Embryonic facial prominence (tissue), 1 donor: ENCODE results near the gene FAT2.
"Not testable (repeated sequence)": the region's sequence is repeated elsewhere in the genome, so short reads cannot be mapped to it uniquely, and the experiment has no call there.

ENCODE experiments used
- DNase-seq: peaks from one replicate; pipeline ENCODE4 v3.0.0-alpha.2; 2016; ENCODE audit errors: extremely low spot score

Gene FAT2

DNA sequence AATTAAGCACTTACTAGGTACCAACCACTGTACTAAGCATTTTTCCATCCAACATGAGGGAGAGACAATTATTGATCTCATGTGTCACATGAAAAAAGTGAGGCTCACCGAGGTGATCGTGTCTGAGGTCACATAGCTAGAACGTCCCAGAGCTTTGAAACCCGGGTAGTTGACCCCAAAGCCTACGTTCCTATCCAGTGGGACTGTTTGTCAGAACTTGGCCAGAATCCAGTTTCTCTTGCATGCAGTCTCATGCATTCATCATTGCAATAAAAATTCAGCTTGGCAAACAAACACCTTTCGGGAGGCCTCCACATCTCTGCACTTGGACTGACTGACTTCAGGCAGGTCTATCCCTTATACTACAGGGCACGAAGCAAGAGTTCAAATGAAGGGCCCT lies 23.4 kb upstream of the FAT2 start:
- no peak for DNase-seq

DNA sequence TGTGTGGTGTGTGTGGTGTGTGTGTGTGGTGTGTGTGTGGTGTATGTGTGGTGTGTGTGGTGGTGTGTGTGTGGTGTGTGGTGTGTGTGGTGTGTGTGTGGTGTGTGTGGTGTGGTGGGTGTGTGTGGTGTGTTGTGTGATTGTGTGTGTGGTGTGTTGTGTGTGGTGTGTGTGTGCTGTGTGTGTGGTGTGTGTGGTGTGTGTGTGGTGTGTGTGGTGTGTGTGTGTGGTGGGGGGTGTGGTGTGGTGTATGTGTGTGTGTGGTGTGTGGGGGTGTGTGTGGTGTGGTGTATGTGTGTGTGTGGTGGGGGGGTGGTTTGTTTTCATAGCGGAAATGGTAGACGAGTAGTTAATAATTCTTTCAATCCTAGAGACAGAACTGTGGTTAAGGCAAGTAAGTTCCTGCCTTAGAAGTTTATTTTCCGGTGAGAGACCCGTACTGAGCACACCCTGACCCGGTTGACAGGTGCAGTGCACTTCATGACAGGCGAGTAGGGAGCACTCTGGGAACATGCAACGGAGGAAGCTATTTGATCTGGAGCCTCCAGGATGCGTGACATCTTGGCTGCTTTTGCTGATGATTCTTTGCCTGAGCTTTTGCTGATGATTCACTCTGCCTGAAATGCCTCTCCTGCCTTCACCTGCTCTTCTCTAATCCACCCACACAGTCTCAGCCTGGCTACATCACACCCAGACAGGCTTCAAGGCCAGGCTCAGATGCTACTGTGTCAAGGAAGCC lies 21.7 kb upstream of the FAT2 start:
- no peak for DNase-seq

GRCh38 chr5:151611127-151611775 lies 20.1 kb upstream of the FAT2 start:
- no peak for DNase-seq

DNA sequence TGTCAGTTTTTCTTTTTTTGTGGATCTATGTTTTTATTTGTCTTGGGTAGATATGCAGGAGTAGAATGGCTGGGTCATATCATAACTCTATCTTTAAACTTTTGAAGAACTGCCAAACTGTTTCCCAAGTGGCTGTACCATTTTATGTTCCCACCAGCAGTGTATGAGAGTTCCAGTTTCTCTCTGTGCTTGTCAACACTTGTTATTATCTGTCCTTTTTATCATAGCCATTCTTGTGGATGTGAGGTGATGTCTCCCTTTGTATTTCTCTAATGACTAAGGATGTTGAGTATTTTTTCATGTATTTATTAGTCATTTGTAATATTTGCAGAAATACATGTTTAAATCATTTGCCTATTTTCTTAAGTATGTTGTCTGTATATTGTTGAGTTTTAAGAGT lies 17.4 kb upstream of the FAT2 start:
- DNase-seq = no peak

- DNase-seq = no peak
Measured at GRCh38 chr5:151607304-151607703, 16.2 kb upstream of the FAT2 start.

GRCh38 chr5:151605559-151605958 lies 14.4 kb upstream of the FAT2 start:
- DNase-seq = no peak

- DNase-seq = no peak
Measured at GRCh38 chr5:151602806-151603205, 11.7 kb upstream of the FAT2 start.

GRCh38 chr5:151601391-151601790 lies 10.3 kb upstream of the FAT2 start:
- DNase-seq = no peak

GRCh38 chr5:151600069-151600665 lies 9.0 kb upstream of the FAT2 start:
- no peak for DNase-seq

- no peak for DNase-seq
Measured at GRCh38 chr5:151598984-151599383, 7.9 kb upstream of the FAT2 start.

DNA sequence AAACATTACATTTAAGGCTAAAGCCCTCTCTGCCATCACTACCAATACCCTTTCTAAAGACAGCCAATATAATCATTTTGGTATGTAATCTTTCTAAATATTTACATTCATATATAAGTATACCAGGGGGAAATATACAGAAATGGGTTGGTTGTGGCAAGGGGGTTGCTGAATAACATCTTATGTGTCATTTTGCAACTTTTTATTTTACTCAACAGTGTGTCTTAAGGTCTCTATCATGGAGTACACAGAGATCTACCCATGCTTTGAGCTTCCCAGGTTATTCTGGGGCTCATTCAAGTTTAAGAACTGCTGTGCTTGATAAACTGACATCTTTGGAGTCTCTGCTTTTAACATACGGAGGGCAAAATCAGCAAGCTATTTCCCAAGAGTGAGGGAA lies 7.4 kb upstream of the FAT2 start:
- DNase-seq = no peak

DNA sequence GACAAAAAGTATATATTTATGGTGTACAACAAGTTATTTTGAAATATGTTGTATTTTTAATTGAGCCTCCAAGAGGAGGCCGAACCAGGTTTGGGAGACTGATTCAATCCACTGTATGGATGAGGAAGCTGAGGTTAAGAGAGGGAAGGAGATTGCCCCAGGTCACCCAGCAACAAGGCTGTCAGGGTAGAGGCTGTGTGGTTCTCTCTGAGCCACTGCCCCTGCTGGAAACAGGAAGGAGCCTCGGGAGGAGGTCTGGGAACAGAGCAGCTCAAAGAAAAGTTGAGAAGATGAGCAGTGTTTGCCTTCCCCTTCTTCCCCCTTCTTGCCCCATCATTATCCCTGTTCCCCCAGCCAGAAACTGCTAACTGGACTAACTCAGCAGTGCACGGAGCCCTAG lies 6.6 kb upstream of the FAT2 start:
- no peak for DNase-seq

GRCh38 chr5:151596828-151597539 lies 5.9 kb upstream of the FAT2 start:
- DNase-seq = no peak

- DNase-seq = no peak
Measured at GRCh38 chr5:151595411-151595826, 4.3 kb upstream of the FAT2 start.

DNA sequence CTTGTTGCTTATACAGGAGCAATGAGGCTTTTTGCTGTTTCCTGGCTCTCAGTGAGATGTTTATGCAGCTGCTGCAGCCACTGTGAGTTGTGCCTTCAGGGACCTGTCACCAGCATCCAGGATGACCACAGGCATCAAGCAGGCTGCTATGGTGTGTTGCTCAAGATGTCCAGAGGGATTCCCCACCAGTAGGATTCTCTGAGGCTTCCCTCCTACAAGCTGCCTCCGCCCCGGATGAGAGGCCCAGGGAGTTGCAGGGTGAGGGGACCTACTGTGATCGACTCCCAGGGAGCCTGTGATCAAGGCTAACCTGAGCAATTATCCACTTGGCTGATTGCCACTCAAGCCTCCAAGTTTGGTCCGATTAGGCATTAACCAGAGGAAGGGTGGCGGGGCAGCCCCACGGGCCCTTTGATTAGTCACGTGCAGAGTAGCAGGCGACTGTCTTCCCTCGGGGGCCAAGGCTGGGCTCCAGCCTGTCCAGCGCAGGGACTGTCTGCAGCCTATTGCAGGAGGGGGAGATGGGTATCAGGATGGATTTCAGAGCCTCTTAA lies 1.8 kb upstream of the FAT2 start:
- DNase-seq = no peak

- no peak for DNase-seq
Measured at GRCh38 chr5:151589878-151590570, 1.1 kb downstream of the FAT2 start.

DNA sequence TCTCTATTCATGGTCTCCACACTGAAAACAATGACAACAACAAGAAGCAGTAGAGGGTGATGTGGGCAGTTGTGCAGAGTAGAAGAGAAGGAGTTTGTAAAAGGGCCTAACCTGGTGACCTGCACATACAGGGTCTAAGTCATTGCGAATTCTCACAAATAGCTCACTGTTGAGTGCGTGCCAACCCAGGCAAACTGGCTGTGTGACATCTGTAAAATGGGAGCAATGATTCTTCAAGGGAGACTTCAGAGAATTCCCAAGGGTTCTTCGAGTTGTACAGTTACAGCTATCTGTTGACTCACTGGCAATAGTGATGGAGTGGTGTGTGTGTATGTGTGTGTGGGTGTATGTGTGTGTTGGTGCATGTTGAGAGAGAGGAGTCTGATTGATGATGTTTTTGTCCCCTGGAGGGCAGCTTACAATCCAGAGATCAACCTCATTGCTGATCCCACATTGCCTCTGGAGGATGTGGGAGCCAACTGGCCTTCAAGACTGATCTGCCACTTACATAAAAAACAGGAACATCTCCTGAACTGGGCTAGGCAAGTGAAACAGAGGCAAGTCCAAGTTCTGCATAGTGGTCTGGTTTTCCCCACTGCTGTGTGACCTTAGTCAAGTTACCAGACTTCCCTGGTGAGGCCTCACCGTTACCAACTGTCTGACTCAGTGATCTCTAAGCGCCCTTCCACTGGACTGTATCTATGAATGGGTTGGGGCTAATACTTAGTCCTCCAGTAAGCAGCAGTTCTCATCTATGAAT lies 3.2 kb downstream of the FAT2 start:
- DNase-seq = no peak

DNA sequence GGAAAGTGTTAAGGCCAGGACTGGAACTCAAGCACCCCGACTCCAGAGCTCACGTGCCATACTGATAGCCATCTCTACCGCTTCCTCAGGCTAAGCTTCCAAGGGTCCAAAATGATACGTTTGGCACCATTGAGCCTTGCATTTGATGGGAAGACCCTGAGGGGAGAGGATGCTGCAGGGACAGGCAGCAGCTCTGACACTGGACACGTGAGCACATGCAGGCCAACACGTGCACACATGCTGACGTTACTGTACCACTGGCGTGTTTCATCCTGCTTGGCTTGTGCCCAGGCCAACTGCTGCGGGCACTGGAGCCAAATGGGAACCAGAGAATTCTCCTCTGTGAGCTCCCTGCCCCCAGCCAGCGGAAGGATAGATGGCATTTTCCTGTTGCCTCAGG lies 5.2 kb downstream of the FAT2 start:
- no peak for DNase-seq

DNA sequence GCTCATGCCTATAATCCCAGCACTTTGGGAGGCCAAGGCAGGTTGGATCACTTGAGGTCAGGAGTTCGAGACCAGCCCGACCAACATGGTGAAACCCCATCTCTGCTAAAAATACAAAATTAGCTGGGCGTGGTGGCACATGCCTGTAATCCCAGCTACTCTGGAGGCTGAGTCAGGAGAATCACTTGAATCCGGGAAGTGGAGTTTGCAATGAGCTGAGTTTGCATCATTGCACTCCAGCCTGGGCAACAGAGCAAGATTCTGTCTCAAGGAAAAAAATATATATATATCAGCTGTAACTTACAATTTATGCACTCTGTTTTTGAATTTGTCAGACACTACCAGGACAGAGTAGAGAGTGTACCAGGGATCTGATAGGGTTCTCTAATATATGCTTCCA lies 5.8 kb downstream of the FAT2 start:
- not testable (repeated sequence) for DNase-seq

DNA sequence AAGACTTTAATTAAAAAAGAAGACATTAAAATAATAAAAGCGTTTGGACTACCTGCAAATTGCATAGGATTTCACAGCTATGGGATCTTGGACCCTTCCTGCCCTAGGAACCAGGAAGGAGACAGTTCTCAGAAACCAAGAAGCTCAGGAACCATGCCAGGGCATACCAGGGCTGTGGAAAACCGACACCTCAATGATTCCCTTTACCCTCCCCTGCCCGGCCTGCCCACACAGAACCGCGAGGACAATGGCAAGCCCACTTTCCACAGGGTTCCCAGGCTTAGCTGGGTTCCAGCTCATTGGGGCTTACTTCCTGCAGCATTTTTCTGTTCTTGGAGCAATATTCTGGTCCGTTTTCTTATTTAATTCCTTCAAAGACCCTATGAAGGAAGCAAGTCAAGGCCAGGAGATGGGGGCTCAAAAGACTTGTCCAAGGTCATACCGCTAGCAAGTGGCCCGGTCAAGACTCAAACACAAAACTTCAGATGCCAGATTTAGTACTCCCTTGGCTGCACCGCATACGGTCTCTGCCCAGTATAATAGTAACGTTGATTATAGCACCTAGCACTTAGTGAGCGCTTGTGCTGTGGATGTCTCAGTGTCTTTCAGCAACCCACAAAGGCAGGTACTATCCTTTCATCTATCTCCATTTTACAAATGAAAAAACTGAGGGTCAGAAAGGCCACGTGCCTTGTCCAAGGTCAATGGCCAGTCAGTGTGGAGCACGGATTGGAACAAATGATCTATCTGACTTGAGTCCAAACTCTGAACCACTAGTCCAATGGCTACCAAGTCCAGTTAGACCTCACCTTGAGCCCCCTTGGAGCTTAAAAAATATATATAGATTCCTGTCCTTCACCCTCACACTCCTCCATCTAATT lies 6.8 kb downstream of the FAT2 start:
- DNase-seq = no peak
